GM12891 (cell line): ENCODE measurements around the gene HPD.

Experiments used
- PAX5 ChIP-seq: IDR thresholded peaks from 2 replicates; pipeline ENCODE4 v1.6.1; 2011; ENCODE audit warnings: low read length, moderate library complexity, mild to moderate bottlenecking; ENCODE audit not compliant: insufficient read depth, severe bottlenecking
- POLR2A ChIP-seq: IDR thresholded peaks from 2 replicates; pipeline ENCODE4 v1.6.1; 2011; ENCODE audit warnings: low read depth, low read length, control low read depth
- TAF1 ChIP-seq: IDR thresholded peaks from 2 replicates; pipeline ENCODE4 v1.6.1; 2011; ENCODE audit warnings: low read depth, low read length, control low read depth

DNA sequence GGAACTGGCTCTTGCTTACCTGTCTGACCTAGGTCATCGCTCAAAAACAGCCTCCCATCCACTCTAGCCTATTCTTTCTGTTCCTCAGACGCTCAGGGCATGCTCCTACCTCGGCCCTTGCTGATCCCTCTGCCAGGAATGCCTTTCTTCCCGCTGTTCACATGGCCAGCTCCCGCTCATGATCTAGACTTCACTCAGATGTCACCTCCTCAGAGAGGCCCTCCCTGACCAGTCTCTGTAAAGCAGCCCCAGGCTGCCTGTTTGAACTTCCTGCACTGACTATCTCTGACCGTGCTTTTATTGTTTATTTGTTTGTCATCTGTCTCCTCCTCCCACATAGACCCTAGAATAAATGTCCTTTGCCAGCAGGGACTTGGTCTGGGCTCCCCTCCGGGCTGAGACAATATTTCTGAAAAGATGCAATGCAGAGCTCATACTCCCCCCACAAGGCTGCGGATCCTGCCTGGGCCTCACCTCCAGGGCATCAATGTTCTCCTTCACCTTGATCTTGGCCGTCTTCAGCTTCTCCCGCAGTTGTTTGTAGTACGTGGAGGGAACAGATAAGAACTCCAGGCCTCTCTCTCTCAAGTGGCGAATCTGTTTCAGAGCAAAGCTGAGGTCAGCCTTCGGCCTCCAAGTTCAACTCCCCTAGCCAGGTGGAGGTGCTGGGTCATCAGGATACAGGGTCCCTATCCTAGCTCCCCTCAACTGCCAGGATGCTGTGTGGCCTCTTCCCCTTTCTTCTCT lies 15.2 kb downstream of the HPD start:
- TF ChIP-seq TAF1, result no peak
- TF ChIP-seq POLR2A, result no peak
- no peak for TF ChIP-seq PAX5
